NCI-H446 (cell line): ENCODE measurements around the gene CD34.
"Not testable (repeated sequence)": the region's sequence is repeated elsewhere in the genome, so short reads cannot be mapped to it uniquely, and the experiment has no call there.

Experiments
- DNase-seq, 2 experiments: peaks; one replicate each; lab custom pipeline; 2025; lab: John Stamatoyannopoulos, UW

The CD34 gene

GRCh38 chr1:207897188-207897587 lies 13.7 kb downstream of the CD34 start:
- peak; percentile 7 to 42 for DNase-seq

- no peak for DNase-seq
Observed at GRCh38 chr1:207896547-207896946, 14.4 kb downstream of the CD34 start.

- no peak for DNase-seq
Observed at GRCh38 chr1:207894704-207895103, 16.2 kb downstream of the CD34 start.

GRCh38 chr1:207893737-207894582 lies 17.0 kb downstream of the CD34 start:
- DNase-seq = no peak

- no peak for DNase-seq
Observed at GRCh38 chr1:207892764-207893163, 18.2 kb downstream of the CD34 start.

- no peak for DNase-seq
Observed at GRCh38 chr1:207891148-207891547, 19.8 kb downstream of the CD34 start.

GRCh38 chr1:207890136-207890738 lies 20.7 kb downstream of the CD34 start:
- no peak for DNase-seq

- peak in 1 of 2 experiments; percentile 19 for DNase-seq
Observed at GRCh38 chr1:207888652-207889051, 22.3 kb downstream of the CD34 start.

- no peak for DNase-seq
Observed at GRCh38 chr1:207887542-207888201, 23.3 kb downstream of the CD34 start.

GRCh38 chr1:207886227-207886626 lies 24.7 kb downstream of the CD34 start:
- no peak for DNase-seq

GRCh38 chr1:207885129-207886032 lies 25.5 kb downstream of the CD34 start:
- DNase-seq = peak; percentile 79 to 95

GRCh38 chr1:207884266-207885029 lies 26.5 kb downstream of the CD34 start:
- peak; percentile 79 for DNase-seq

- peak; percentile 37 to 54 for DNase-seq
Observed at GRCh38 chr1:207883660-207884250, 27.2 kb downstream of the CD34 start.

- no peak for DNase-seq
Observed at GRCh38 chr1:207883104-207883651, 27.7 kb downstream of the CD34 start.

- no peak for DNase-seq
Observed at GRCh38 chr1:207882692-207883091, 28.2 kb downstream of the CD34 start.

- no peak for DNase-seq
Observed at GRCh38 chr1:207878939-207879338, 32.0 kb downstream of the CD34 start.

GRCh38 chr1:207877914-207878313 lies 33.0 kb downstream of the CD34 start:
- not testable (repeated sequence) for DNase-seq

GRCh38 chr1:207876131-207876530 lies 34.8 kb downstream of the CD34 start:
- no peak for DNase-seq

GRCh38 chr1:207875532-207875931 lies 35.4 kb downstream of the CD34 start:
- no peak for DNase-seq
